SJSA1 (cell line): ENCODE data around the gene HMOX1. TPM values are rescaled to one million over a fixed set of nuclear protein-coding genes. Genes with fewer than 3 reads are reported as not detected.

ENCODE experiments used
- DNase-seq, 2 experiments: peaks; one replicate each; pipeline ENCODE4 v3.0.0-alpha.2; 2015 to 2020; ENCODE audit warnings: low spot score in 2 of 2, low read depth in 1 of 2
- H3K27ac ChIP-seq: fragments of 250-450 bp; sonication (Bioruptor Pico); 2 replicates; pipeline ENCODE4 v1.5.1; 2020; ENCODE audit warnings: mild to moderate bottlenecking, moderate library complexity
- H3K27me3 ChIP-seq: fragments of 250-450 bp; sonication (Bioruptor Pico); replicated peaks from 2 replicates; pipeline ENCODE4 v1.5.1; 2020; ENCODE audit warnings: mild to moderate bottlenecking, moderate library complexity
- H3K36me3 ChIP-seq: fragments of 250-450 bp; sonication (Bioruptor Pico); 2 replicates; pipeline ENCODE4 v1.5.1; 2020; ENCODE audit warnings: mild to moderate bottlenecking
- H3K4me1 ChIP-seq: fragments of 250-450 bp; sonication (Bioruptor Pico); replicated peaks from 2 replicates; pipeline ENCODE4 v1.6.1; 2021; ENCODE audit warnings: mild to moderate bottlenecking
- H3K4me3 ChIP-seq: fragments of 250-450 bp; sonication (Bioruptor Pico); 2 replicates; pipeline ENCODE4 v1.5.1; 2020; ENCODE audit warnings: mild to moderate bottlenecking
- H3K9me3 ChIP-seq: fragments of 250-450 bp; sonication (Bioruptor Pico); replicated peaks from 2 replicates; pipeline ENCODE4 v1.5.1; 2020; ENCODE audit warnings: mild to moderate bottlenecking
- total RNA-seq: library from RNA; depleted of rRNA; stranded (reverse); fragments of >200 nt; shearing (Covaris generic); gene quantifications from 2 replicates; pipeline ENCODE4 v1.2.3, GENCODE V29; 2014

Gene HMOX1
- total RNA-seq, 1 experiment from 2014 or later, result 5.6 TPM

DNA sequence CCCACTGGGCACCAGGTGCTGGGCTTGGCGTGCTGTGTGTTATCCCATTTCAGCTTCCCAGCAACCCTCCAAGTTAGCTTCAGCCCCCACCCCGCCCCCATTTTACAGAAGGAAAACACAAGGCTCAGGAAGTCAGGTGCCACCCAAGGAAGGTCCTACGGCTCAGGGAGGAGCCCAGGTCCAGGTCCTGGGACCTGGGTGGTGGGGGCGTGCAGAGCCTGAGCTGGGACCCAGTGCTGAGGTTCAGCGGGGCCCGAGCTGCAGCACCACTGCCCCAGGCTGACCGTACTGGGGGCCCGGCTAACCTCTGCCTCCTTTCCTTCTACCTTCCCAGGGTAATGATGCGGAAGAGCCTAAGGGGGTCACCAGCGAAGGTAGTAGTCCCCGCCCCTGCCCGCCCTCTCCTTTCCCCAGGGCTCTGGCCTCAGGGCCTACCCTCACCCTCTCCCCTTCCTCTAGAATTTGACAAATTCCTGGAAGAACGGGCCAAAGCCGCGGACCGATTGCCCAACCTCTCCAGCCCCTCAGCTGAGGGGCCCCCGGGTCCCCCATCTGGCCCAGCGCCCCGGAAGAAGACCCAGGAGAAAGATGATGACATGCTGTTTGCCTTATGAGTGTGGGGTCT is 34.2 kb upstream of the HMOX1 start:
- Histone ChIP-seq H3K27me3 (no peaks in the 10 kb centered on the region), H3K27ac (no peak overlapping the region), H3K36me3 (no peaks in the 10 kb centered on the region; the same call in 1 of the 2 replicates), H3K4me3 (no peak overlapping the region), H3K4me1 (peaks cover 4% of the 10 kb centered on the region), H3K9me3 (no peaks in the 10 kb centered on the region)
- DNase-seq, result no peak

DNA sequence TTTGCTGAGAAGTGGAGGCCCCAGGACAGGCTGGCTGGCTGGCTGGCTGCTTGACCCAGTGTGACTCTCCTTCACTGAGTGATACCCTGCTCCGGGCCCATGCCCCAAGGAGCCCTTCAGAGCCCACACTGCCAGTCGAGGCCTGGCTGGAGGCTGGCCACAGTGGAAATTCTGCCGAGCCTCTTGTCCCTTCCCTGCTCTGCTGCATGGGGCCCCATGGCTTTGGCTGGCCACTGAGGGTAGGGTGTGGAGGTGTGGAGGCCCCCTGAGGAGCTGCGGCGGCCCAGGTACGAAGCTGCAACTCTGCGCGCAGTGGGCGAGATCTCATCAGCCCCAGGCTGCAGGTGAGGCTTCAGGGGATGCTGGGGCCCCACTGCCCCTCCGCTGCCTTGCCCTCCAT is 33.4 kb upstream of the HMOX1 start:
- Histone ChIP-seq H3K9me3 (no peaks in the 10 kb centered on the region), H3K27me3 (no peaks in the 10 kb centered on the region), H3K27ac (no peak overlapping the region), H3K36me3 (no peaks in the 10 kb centered on the region; the same call in 1 of the 2 replicates), H3K4me1 (peaks cover 4% of the 10 kb centered on the region), H3K4me3 (no peak overlapping the region)
- no peak for DNase-seq

DNA sequence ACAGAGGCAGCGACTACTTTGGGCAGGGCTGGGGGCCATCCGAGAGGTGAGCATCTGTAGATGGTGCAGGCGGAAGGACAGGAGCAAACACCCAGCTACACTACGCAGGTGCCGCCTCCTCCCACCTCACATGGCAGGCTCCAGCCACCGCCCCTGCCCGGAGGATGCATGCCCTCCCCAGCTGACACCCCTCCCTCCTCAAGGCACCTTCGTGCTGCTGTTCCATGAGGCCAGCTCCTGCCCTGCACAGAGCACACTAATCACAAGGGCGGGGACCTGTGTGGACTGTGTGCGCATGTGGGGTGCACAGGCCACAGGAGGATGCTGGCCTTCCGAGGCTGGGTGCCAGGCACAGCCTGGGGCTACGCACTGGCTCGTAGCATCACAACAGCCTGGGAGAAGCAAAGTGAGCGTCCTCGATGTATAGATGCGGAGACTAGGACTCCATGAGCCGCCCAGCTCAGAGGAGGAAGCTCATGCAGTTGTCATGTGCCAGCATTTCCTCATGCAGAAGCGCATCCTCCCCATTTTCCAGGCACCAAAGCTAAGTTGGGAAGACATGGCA is 32.8 kb upstream of the HMOX1 start:
- Histone ChIP-seq H3K4me3 (no peak overlapping the region), H3K9me3 (no peaks in the 10 kb centered on the region), H3K27ac (no peak overlapping the region), H3K4me1 (peaks cover 7% of the 10 kb centered on the region), H3K36me3 (no peaks in the 10 kb centered on the region; the same call in 1 of the 2 replicates), H3K27me3 (no peaks in the 10 kb centered on the region)
- DNase-seq, result no peak

DNA sequence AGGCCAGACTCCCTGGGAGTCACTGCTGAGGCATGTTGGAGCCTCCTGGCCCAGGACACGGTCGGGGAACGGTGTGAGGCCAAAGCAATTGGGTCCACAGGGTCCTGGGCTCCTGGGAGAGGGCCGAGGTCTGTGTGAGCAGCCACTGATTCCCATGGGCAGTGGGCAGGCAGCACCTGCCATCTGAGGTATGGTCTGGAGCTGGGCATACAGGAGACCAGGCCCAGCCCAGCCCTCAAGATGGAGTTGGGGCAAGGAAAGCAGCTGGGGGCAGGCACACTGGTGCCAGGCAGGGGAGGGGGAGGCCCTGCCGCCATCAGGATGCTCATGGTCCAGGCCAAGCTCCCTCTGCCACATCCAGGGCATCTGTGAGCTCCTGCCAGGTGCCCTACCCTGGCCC is 32.2 kb upstream of the HMOX1 start:
- no peak for DNase-seq
- no peaks in the 10 kb centered on the region for H3K9me3 ChIP-seq
- peaks cover 11% of the 10 kb centered on the region for H3K4me1 ChIP-seq
- no peak overlapping the region for H3K27ac ChIP-seq
- no peaks in the 10 kb centered on the region; the same call in 1 of the 2 replicates for H3K36me3 ChIP-seq
- H3K4me3 ChIP-seq, result no peak overlapping the region
- no peaks in the 10 kb centered on the region for H3K27me3 ChIP-seq

DNA sequence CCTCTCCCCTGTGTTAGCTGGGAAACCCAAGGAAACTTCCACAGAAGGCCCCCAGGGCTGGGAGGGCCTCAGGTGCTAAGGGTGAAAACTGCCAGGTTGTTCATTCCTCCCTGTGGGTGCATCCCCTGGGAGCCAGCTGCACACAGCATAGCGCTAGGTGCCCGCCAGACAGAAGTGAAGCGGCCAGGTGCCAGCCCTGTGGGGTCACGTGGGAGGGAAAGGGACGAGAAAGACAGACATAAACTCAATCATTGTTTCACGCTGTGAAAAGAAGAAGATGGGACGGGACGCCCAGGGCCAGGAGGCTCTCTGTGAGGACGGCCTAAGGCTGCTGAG is 31.6 kb upstream of the HMOX1 start:
- DNase-seq, result no peak
- Histone ChIP-seq H3K36me3 (no peaks in the 10 kb centered on the region), H3K9me3 (no peaks in the 10 kb centered on the region), H3K4me1 (peaks cover 14% of the 10 kb centered on the region), H3K27ac (no peak overlapping the region), H3K4me3 (no peak overlapping the region), H3K27me3 (no peaks in the 10 kb centered on the region)

DNA sequence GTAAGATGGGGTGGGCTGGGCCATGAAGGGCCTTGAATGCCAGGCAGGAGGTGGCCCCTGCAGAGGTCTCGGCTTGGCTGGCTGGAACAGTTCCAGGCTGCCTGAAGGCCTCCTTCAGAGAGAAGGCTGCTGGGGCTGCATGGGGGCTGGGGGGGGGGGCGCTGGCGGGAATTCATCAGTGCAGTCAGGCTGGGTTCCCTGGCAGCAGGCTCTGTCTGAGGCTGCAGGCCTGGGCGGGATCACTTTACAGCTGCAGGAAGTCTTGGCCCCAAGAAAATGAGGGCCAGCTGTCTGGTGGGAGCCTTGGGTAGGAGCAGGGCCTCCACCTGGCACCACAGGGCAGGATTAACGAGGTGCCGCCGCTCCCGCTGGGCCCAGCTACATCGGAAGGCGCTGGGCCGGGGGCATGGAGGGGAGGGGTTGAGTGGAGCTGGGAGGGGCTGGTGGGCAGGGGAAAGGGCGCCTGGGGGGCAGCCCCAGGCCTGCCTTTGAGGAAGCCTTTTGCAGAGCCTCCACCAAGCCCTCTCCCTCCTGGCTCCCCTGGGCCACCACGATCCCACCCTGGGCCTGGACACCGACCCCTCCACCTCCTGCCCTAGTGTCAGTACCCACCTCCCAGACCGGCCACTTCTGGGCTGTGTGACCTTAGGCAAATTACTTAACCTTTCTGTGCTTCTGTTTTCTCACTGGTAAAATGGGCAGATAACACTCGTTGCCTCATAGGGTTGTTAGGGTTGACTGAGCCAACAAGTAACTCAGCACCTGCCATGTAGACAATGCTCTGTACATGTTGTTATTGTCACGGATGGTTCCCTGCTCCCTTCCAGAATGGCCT is 31.0 kb upstream of the HMOX1 start:
- H3K9me3 ChIP-seq, result no peaks in the 10 kb centered on the region
- H3K36me3 ChIP-seq, result no peaks in the 10 kb centered on the region
- H3K27ac ChIP-seq, result no peak overlapping the region
- DNase-seq, result no peak
- no peak overlapping the region for H3K4me3 ChIP-seq
- peaks cover 17% of the 10 kb centered on the region for H3K4me1 ChIP-seq
- no peaks in the 10 kb centered on the region for H3K27me3 ChIP-seq

DNA sequence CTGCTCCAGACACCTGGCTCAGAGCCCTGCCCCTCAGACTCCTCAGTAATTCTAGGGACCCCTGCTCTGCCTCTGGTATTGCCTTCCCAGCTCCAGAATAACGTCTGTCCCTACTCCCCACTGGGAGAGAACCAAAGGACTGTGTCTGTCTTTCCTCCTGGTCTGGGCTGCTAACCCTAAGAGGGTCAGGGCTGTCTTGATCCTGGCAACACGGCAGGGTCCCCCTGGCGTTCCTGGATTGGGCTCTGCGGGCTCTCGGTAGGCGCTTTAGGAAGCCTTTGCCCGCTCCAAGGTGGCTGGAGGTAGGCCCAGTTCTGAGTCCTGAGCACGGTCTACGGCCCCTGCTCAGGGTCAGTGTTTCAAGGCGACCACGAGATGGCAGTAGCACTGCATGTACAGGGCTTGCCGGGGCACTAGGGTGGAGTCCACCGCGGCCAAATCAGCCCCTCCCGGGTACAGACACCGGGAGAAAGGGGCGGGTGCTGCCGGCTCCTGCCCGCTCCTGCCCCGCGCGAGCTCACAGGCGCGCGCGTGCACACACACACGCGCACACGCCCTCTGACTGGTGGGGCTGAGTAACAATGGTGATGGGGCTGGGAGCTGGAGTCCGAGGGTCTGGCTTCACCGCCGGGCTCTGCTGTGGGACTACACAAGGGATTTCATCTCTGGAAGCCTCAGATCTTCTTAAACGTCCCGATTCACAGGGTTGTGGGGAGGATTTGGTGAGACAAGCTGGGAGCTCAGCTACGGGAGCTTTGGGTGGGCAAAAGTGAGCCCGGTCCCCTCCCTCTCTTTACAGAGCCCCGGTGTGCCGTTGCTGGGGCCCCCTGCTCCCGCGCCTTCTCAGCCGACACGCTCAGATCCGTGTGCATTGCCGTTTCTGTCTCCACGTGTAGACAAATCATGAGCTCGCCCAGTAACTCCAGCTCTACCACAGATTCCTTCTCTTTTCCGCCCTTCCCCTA is 30.1 kb upstream of the HMOX1 start:
- Histone ChIP-seq H3K36me3 (no peaks in the 10 kb centered on the region), H3K4me3 (peak overlapping the region; percentile 39), H3K27me3 (no peaks in the 10 kb centered on the region), H3K27ac (no peak overlapping the region), H3K4me1 (peaks cover 26% of the 10 kb centered on the region), H3K9me3 (no peaks in the 10 kb centered on the region)
- peak; percentile 85 to 95 for DNase-seq

DNA sequence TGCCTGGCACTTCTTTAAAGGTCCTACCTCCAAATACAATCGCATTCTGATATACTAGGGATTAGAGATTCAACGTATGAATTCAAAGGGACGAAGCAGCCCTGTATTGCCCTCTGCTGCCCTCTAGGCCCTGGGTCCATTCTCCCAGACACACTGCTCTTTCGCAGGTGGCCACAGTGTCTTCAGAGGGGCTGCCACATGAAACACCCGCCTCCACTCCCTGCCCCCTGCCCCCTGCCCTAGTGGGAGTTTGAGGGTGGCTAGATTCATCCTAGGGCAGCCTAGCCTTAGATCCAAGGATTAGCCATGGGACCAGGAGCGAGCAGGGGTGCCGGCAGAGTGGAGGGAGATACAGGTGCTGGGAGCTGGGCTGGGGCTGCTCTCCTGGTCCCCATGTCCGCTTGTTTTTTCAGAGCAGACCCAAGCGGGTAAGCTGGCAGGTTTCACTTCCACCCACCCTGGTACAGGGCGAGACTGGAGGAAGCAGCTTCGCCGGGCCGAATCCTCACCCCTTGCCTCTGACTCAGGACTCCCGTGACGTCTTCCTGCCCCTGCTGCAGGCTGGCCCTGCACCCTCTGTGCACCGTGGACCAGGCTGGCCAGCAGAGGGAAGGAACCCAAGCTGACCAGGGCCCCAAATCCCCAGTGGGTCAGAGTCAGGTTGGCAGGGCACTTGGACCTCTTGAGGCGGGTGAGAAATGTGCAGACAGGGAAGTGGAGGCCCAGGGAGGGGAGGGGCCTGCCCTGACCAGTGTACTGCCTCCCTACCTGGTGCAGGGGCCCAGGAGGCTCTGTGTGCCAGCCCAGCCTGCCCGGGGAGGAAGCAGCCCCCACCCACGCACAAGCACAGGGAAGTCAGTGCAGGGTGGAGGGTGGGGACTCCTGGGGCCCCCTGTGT is 28.4 kb upstream of the HMOX1 start:
- H3K4me3 ChIP-seq, result no peak overlapping the region
- no peak for DNase-seq
- H3K4me1 ChIP-seq, result peaks cover 33% of the 10 kb centered on the region
- no peak overlapping the region for H3K27ac ChIP-seq
- H3K27me3 ChIP-seq, result no peaks in the 10 kb centered on the region
- H3K9me3 ChIP-seq, result no peaks in the 10 kb centered on the region
- no peaks in the 10 kb centered on the region for H3K36me3 ChIP-seq

DNA sequence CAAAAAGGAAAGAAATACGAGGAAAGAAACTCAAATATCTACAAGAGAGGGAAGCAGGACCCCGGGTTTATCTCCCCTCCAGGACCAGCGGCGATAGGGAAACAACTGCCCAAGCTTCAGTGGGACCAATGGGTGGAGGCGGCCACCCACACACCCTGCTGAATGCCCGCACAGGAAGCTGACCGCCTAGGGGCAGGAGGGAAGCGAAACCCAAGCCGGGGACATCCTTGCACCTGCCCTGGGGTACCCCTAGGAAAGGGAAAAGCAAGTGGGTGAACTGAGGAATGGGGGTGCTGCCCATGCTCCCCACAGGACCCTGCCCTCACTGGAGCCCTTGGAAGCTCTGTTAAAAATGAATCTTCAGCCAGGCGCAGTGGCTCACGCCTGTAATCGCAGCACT is 27.6 kb upstream of the HMOX1 start:
- Histone ChIP-seq H3K36me3 (no peaks in the 10 kb centered on the region), H3K4me1 (peaks cover 33% of the 10 kb centered on the region), H3K27me3 (no peaks in the 10 kb centered on the region), H3K27ac (no peak overlapping the region), H3K9me3 (no peaks in the 10 kb centered on the region), H3K4me3 (no peak overlapping the region)
- no peak for DNase-seq

DNA sequence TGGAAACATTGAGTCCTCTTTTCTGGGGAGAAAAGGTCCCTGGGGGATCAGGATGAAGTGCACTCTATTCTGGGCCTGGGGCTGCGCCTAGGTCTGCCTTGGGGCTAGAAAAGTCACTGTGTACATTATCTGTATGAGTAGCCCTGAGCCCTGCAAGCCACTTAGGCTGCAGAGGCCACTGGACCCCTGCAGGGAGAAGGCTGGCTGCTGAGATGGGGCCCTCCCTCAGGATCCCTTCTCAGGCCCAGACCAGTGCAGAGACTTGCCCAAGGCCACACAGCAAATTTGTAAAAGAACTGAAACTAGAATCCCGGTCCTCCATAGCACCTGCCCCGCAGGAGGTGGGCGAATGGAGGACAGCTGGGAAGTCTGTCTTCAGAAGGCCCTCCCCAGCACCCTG is 26.8 kb upstream of the HMOX1 start:
- no peak overlapping the region for H3K4me3 ChIP-seq
- no peaks in the 10 kb centered on the region for H3K36me3 ChIP-seq
- no peak overlapping the region for H3K27ac ChIP-seq
- no peaks in the 10 kb centered on the region for H3K9me3 ChIP-seq
- peaks cover 33% of the 10 kb centered on the region for H3K4me1 ChIP-seq
- no peak for DNase-seq
- no peaks in the 10 kb centered on the region for H3K27me3 ChIP-seq

DNA sequence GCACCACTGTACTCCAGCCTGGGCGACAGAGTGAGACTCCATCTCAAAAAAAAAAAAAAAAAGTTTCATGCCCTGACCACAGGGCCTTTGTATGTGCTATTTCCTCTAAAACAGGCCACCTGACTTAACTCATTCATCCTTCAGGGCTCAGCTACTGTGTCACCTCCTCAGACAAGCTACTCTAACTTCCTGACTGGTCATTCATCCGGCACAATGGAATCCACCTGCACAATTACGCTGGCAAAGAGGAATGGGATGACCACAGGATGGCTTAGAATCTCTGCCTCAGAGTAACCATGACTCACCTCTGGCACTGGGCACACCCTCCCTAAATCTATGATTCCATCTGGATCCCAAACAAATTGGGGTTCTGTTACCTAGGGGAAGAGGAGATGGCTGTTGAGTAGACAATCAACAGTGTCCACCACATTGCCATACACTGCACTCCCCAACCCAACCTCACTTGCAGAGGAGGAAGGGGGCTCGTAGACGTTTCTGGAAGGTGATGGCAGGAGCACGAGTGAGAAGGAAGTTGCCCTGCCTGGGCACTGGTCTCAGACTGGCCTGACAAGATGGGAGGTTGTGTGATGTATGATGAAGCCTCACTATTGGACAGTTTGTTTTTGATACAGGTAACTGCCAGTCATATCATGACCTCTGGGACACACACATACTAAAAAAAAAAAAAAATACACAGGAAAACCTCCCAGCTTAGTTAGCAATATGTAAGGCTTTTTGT is 22.8 kb upstream of the HMOX1 start:
- H3K36me3 ChIP-seq, result no peaks in the 10 kb centered on the region
- DNase-seq, result no peak

DNA sequence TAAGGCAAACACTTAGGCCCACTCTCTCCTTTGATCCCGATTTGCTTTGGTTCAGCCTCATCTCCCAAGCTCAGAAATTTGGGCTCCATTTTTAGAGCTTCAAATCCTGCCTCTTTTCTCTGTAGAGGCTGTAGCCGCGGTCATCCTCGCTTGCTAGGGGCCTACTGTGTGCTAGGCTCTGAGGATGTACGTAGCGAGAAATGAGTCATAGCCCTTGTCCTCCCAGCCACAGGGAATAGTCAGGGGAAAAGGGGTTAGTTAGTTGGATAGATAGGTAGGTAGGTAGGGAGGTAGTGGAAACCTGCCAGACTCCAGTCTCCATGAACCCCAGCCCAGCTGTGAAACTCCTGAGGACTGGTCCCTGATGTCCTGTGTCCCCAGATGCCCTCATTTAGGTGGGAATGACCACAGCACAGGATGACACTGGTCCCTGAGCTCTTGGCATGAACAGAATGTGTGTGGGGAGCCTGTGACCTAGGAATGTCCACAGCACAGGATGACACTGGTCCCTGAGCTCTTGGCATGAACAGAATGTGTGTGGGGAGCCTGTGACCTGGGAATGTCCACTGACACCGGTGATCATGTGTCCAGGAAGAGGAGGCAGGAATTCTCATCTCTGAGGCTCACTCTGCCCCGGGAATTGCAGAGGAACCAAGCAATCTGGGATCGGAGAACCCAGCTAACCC is 21.4 kb upstream of the HMOX1 start:
- H3K4me1 ChIP-seq, result peaks cover 27% of the 10 kb centered on the region
- DNase-seq, result no peak
- H3K36me3 ChIP-seq, result no peaks in the 10 kb centered on the region
- H3K9me3 ChIP-seq, result no peaks in the 10 kb centered on the region
- H3K4me3 ChIP-seq, result no peak overlapping the region
- H3K27ac ChIP-seq, result no peak overlapping the region
- no peaks in the 10 kb centered on the region for H3K27me3 ChIP-seq

More for the DNA sequence above, 22.8 kb upstream of the HMOX1 start:
- Histone ChIP-seq H3K9me3 (no peaks in the 10 kb centered on the region), H3K27me3 (no peaks in the 10 kb centered on the region), H3K27ac (no peak overlapping the region), H3K4me3 (no peak overlapping the region), H3K4me1 (peaks cover 27% of the 10 kb centered on the region)
